AG09309 (cell line): ENCODE results near the gene VAX1.

Source experiments
- DNase-seq: peaks from one replicate; pipeline ENCODE4 v3.0.0-alpha.2; 2010; ENCODE audit warnings: low read depth
- H3K4me3 ChIP-seq: 2 replicates; pipeline ENCODE4 v1.5.1; 2011; ENCODE audit warnings: mild to moderate bottlenecking, low read depth, low read length, moderate library complexity; ENCODE audit not compliant: control insufficient read depth
- TF ChIP-seq, protein P1 (sequence below): IDR thresholded peaks from 2 replicates; pipeline ENCODE4 v1.5.1; 2011; ENCODE audit warnings: mild to moderate bottlenecking, low read depth, low read length, inconsistent platforms; ENCODE audit not compliant: insufficient read depth, control insufficient read depth; ENCODE audit errors: missing control alignments

The VAX1 gene

DNA sequence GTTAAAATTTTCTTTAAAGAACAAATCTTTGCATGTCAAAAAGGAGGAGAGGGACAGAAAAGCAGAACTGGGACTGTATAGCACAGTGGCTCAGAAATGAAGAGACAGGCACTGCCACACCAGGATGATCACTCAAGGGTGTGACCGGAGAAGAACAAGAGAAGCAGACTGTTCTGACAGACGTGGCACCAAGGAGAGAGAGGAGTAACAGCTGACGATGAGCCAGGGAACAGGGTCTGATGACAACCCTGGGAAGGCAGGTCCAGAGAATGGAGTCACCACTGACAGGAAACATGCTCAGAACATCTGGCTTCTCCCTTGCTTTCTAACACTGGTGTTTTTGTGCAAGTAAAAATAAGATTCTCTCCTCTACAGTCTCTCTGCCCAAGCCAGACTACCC is 14.6 kb upstream of the VAX1 start:
- no peak overlapping the region for H3K4me3 ChIP-seq
- no peak for DNase-seq
- TF ChIP-seq, protein P1, sequence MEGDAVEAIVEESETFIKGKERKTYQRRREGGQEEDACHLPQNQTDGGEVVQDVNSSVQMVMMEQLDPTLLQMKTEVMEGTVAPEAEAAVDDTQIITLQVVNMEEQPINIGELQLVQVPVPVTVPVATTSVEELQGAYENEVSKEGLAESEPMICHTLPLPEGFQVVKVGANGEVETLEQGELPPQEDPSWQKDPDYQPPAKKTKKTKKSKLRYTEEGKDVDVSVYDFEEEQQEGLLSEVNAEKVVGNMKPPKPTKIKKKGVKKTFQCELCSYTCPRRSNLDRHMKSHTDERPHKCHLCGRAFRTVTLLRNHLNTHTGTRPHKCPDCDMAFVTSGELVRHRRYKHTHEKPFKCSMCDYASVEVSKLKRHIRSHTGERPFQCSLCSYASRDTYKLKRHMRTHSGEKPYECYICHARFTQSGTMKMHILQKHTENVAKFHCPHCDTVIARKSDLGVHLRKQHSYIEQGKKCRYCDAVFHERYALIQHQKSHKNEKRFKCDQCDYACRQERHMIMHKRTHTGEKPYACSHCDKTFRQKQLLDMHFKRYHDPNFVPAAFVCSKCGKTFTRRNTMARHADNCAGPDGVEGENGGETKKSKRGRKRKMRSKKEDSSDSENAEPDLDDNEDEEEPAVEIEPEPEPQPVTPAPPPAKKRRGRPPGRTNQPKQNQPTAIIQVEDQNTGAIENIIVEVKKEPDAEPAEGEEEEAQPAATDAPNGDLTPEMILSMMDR, result no peak

DNA sequence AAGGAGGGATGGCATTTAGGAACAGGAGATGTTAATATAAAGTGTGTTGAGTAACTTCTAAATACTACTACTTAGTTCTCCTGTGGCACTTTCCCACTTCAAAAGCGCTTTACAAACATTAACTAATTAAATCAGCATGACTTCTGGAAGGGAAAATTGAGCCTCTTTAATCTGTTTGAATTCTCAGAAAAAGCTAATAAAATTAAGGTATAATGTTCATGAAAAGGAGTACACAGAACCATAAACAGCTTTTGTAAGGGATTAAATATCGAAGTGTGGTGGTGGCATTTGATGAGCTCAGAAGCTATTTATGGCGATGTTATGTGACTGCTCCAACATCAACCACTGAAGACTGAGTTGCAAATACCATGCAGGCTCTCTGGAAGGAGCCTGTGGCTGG is 10.2 kb upstream of the VAX1 start:
- no peak overlapping the region for H3K4me3 ChIP-seq
- no peak for DNase-seq
- TF ChIP-seq, protein P1, result no peak

DNA sequence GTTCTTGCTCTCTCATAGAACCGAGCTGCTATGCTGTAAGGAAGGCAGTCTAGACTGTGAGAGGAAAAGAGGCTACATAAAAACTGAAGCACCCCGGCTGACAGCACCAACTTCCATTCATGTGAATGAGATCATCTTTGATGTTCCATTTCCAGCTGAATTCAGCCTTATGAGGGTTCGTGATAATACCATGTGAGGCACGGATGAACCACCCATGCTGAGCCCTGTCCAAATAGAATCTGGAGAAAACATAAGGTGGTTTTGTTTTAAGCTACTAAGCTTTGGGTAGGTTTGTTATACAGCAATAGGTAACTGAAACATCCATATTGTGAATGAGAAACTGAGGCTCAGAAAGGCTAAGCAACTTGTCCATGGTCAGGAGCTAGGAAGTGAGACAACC is 6.9 kb upstream of the VAX1 start:
- DNase-seq, result no peak

DNA sequence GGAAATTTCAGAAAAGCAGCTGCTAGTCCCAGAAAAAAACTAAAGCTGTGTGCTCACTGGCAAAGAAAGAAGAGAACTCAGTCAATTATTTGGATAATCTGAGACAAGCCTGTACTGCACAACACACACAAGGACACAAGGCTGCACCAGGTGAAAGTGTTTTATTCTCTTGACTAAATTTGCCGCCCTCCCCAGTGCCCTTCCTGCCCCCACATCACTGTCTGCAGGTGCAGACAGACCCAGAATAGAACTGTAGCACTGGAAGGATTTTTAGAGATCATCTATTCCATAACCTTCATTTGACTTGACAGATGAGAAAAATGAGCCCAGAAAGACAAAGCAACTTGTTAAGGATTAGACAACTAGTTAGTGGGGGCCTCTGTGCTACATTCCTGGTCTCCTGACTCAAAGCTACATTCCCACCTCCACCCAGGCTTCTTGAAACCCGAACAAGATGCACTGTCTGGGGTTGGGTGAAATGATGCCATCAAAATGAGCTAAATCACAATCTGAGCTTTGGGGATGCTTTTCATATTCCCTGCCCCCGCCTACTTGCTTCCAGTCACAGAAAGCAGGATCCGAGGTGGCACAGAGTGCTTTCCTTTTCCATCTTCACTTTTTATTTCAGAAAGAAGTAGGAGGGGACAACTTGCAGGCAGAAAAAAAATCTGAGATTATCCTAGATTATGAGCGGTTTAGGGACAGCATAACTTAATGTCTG is 5.2 kb upstream of the VAX1 start:
- DNase-seq, result no peak
- H3K4me3 ChIP-seq, result no peak overlapping the region
- TF ChIP-seq, protein P1, result no peak

More for the DNA sequence above, 6.9 kb upstream of the VAX1 start:
- no peak overlapping the region for H3K4me3 ChIP-seq
- TF ChIP-seq, protein P1, result no peak

DNA sequence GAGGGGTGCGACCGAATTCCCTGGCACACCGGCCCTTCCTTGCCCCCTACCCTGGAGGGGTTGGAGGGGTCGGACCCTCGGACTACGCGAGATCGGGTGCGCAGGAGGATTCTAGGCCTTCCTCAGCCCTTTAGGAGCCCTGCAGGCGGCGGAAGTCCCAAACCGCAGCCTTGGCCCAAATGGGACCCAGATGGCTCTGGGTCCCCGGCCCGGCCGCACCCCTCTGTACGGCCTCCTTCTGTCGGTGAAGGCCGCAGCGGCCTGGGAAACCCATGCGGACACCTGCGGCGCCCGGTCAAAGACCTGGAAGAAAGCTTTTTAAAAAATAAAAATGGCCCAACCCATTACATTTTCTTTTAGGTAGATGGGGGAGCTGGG is 2.4 kb upstream of the VAX1 start:
- DNase-seq, result no peak
- TF ChIP-seq, protein P1, result no peak
- H3K4me3 ChIP-seq, result no peak overlapping the region

DNA sequence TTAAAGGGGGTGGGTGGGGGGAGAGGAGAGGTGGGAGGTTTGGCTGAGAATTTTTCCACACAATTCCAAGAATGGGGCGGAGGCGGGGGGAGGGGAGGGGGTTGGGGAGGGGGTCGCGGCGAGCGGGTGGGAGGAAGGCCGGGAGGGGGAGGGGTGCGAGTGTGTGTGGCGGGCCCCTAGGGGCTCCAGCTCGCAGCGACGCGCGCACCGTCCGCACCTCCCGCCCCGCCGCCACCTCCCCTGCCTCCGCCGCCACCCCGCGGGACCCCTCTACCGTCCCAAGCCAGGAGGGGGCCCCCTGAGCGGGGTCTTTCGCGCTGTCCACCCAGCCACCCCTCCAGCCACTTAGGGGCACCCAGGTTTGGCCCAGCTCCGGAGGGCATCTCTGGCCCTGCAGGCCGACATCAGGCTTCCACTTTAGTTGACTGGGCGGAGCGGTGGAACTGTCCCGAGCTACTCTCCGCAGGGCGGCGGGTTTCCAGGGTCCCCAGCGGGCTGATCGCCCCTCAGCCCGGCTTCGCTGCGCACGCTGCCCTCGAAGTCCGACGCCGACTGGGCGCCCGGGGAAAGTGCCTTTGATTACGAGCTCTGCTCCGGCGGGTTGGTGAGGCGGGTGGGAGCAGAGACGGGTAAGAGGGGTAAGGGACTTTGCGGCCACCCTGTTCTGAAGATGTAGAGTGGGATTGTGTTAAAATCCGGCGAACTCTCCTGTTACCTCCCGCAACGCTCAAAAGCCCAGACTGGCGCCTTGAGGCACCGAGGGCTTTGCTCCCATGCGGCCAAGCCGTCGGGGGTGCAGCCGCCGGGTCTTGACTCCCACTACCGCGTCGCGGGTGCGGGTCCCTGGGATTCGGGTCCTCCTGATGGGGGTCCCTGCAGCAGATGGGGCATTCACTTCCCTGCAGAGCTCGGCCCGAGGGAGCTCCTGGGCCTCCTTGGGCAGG is 1.8 kb upstream of the VAX1 start:
- no peak overlapping the region for H3K4me3 ChIP-seq
- DNase-seq, result no peak
- TF ChIP-seq, protein P1, result no peak
